Peyer's patch (tissue), 4 donors: Measurements from ENCODE around the gene YIF1A. TPM values are rescaled to one million over a fixed set of nuclear protein-coding genes. Genes with fewer than 3 reads are reported as not detected.
A peak's percentile ranks its signal among the peaks of the same experiment; 100 is the strongest.

ENCODE experiments used
- DNase-seq, 3 donors: peaks; one replicate each; pipeline ENCODE4 v3.0.0-alpha.2; 2017 to 2019
- H3K27ac ChIP-seq, 4 donors: fragments of 200-600 bp; sonication (generic); one replicate each; pipeline ENCODE4 v1.5.1; 2016 to 2019
- H3K27me3 ChIP-seq, 2 donors: fragments of 200-600 bp; sonication (generic); one replicate each; pipeline ENCODE4 v1.5.1; 2019
- H3K36me3 ChIP-seq, 3 donors: fragments of 200-600 bp; sonication (generic); one replicate each; pipeline ENCODE4 v1.5.1; 2016 to 2019
- H3K4me1 ChIP-seq, 4 donors: fragments of 200-600 bp; sonication (generic); one replicate each; pipeline ENCODE4 v1.5.1; 2016 to 2019
- H3K4me3 ChIP-seq, 4 donors: fragments of 200-600 bp; sonication (generic); 1 replicate in 3 of 4; 2 replicates in 1 of 4; pipeline ENCODE4 v1.5.1; 2016 to 2019; ENCODE audit warnings: mild to moderate bottlenecking in 1 of 4
- H3K9me3 ChIP-seq, 4 donors: fragments of 200-600 bp; sonication (generic); one replicate each; pipeline ENCODE4 v1.5.1; 2016 to 2019; ENCODE audit warnings: mild to moderate bottlenecking in 1 of 4
- POLR2A ChIP-seq, 2 donors: fragments of 450-650 bp; IDR thresholded peaks; one replicate each; pipeline ENCODE4 v1.5.1; 2017; ENCODE audit warnings: antibody characterized with exemption in 2 of 2, mild to moderate bottlenecking in 2 of 2, moderate library complexity in 2 of 2
- total RNA-seq, 4 donors: library from RNA; depleted of rRNA; stranded (reverse); fragments of >200 nt; gene quantifications; one replicate each; pipeline ENCODE4 v1.1.0, GENCODE V29; 2016
- TF ChIP-seq, protein P1 (sequence below), 6 experiments: fragments of 450-650 bp in 4 of 6; fragments of 200-600 bp in 2 of 6; sonication (generic) in 1 of 6; IDR thresholded peaks; one replicate each; pipeline ENCODE4 v1.5.1; 2017 to 2019; ENCODE audit warnings: antibody characterized with exemption in 6 of 6, mild to moderate bottlenecking in 3 of 6, moderate library complexity in 1 of 6

Gene YIF1A
- total RNA-seq, 4 donors from 2014 or later = 52.0 to 132 (median 115) TPM

GRCh38 chr11:66292543-66293332 lies 3.8 kb upstream of the YIF1A start:
- H3K36me3 ChIP-seq = no peaks in the 10 kb centered on the region
- peaks cover 0 to 22% (median 17%) of the 10 kb centered on the region in 4 donors for H3K4me1 ChIP-seq
- DNase-seq = no peak
- TF ChIP-seq, protein P1, sequence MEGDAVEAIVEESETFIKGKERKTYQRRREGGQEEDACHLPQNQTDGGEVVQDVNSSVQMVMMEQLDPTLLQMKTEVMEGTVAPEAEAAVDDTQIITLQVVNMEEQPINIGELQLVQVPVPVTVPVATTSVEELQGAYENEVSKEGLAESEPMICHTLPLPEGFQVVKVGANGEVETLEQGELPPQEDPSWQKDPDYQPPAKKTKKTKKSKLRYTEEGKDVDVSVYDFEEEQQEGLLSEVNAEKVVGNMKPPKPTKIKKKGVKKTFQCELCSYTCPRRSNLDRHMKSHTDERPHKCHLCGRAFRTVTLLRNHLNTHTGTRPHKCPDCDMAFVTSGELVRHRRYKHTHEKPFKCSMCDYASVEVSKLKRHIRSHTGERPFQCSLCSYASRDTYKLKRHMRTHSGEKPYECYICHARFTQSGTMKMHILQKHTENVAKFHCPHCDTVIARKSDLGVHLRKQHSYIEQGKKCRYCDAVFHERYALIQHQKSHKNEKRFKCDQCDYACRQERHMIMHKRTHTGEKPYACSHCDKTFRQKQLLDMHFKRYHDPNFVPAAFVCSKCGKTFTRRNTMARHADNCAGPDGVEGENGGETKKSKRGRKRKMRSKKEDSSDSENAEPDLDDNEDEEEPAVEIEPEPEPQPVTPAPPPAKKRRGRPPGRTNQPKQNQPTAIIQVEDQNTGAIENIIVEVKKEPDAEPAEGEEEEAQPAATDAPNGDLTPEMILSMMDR (IDR thresholded peaks at IDR 0.05) = no peak
- no peak for TF ChIP-seq POLR2A (IDR thresholded peaks at IDR 0.05)
- H3K4me3 ChIP-seq = no peak overlapping the region
- H3K9me3 ChIP-seq = no peaks in the 10 kb centered on the region
- H3K27me3 ChIP-seq = peaks cover 0 to 10% of the 10 kb centered on the region in 2 donors
- H3K27ac ChIP-seq = no peak overlapping the region

- DNase-seq = no peak
Measured at GRCh38 chr11:66291706-66292542, 3.0 kb upstream of the YIF1A start, which contains the start of gene TMEM151A. TMEM151A (plus strand) TSS chr11:66291894; CDS start chr11:66292014, 120 bp downstream.

DNA sequence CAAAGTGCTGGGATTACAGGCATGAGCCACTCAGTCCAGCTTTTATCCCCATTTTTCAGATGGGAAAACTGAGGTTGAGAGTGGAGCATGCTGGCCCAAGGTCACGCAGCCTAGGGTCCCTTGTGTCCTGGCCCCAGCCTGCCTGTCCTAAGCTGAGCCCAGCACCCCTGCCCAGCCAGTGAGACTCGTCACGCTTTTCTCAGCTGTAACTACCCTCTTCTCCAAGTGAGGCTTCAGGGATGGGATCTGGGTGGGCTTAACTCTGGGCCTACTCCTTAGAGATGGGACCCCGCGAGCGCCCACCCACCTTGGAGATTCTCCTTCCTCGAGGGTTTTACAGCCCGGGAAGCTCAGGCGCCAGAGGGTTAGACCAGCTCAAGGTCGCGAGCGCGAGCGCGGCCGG lies 2.4 kb upstream of the YIF1A start:
- Histone ChIP-seq H3K27ac (no peak overlapping the region), H3K9me3 (no peaks in the 10 kb centered on the region), H3K27me3 (peaks cover 0 to 10% of the 10 kb centered on the region in 2 donors), H3K4me1 (peaks cover 0 to 30% (median 21%) of the 10 kb centered on the region in 4 donors), H3K4me3 (peak overlapping the region in 3 of 4 donors; percentile 47 to 51 (median 51)), H3K36me3 (no peaks in the 10 kb centered on the region)
- TF ChIP-seq POLR2A (IDR thresholded peaks at IDR 0.05) = no peak
- TF ChIP-seq, protein P1 (IDR thresholded peaks at IDR 0.05) = no peak
- DNase-seq = no peak

More at GRCh38 chr11:66291706-66292542, 3.0 kb upstream of the YIF1A start, which contains the start of gene TMEM151A:
- Histone ChIP-seq H3K36me3 (no peaks in the 10 kb centered on the region), H3K9me3 (no peaks in the 10 kb centered on the region), H3K27ac (no peak within 1 kb of the TSS), H3K4me1 (peaks cover 0 to 29% (median 21%) of the 10 kb centered on the region in 4 donors), H3K27me3 (peaks cover 0 to 10% of the 10 kb centered on the region in 2 donors), H3K4me3 (peak within 1 kb of the TSS; percentile 17 to 51 (median 49))
- TF ChIP-seq POLR2A (IDR thresholded peaks at IDR 0.05) = no peak

- no peak for DNase-seq
- Histone ChIP-seq H3K4me3 (peak overlapping the region in 1 of 4 donors; percentile 95), H3K27me3 (peaks cover 0 to 10% of the 10 kb centered on the region in 2 donors), H3K9me3 (no peaks in the 10 kb centered on the region), H3K36me3 (peaks cover 0 to 3% (median 0%) of the 10 kb centered on the region in 3 donors), H3K27ac (no peak overlapping the region), H3K4me1 (peaks cover 0 to 30% (median 21%) of the 10 kb centered on the region in 4 donors)
- no peak for TF ChIP-seq POLR2A (IDR thresholded peaks at IDR 0.05)
- TF ChIP-seq, protein P1 (IDR thresholded peaks at IDR 0.05) = no peak
Measured at GRCh38 chr11:66290330-66290621, 1.3 kb upstream of the YIF1A start.

GRCh38 chr11:66289548-66290329 lies 796 bp upstream of the YIF1A start:
- peak in 2 of 3 donors; percentile 73 to 87 for DNase-seq
- peaks cover 0 to 30% (median 21%) of the 10 kb centered on the region in 4 donors for H3K4me1 ChIP-seq

More at GRCh38 chr11:66289548-66290329, 796 bp upstream of the YIF1A start:
- H3K27ac ChIP-seq = peak overlapping the region; percentile 80 to 99 (median 96)
- H3K9me3 ChIP-seq = no peaks in the 10 kb centered on the region
- H3K4me3 ChIP-seq = peak overlapping the region; percentile 85 to 98 (median 93)
- TF ChIP-seq, protein P1 (IDR thresholded peaks at IDR 0.05) = no peak
- no peak for TF ChIP-seq POLR2A (IDR thresholded peaks at IDR 0.05)
- H3K27me3 ChIP-seq = peaks cover 0 to 10% of the 10 kb centered on the region in 2 donors
- peaks cover 0 to 8% (median 0%) of the 10 kb centered on the region in 3 donors for H3K36me3 ChIP-seq
